Mesodermal cell (in vitro differentiated cells): ENCODE data around the gene IGLL5.

ENCODE experiments used
- H3K27ac ChIP-seq: 2 replicates; pipeline ENCODE4 v1.7.0; 2013; ENCODE audit warnings: mild to moderate bottlenecking, low read depth, low read length, moderate library complexity; ENCODE audit not compliant: severe bottlenecking
- H3K36me3 ChIP-seq: 2 replicates; pipeline ENCODE4 v1.7.1; 2013; ENCODE audit warnings: mild to moderate bottlenecking, low read length, moderate library complexity; ENCODE audit not compliant: control insufficient read depth, insufficient read depth
- H3K4me1 ChIP-seq: one replicate; pipeline ENCODE4 v1.7.1; 2013; ENCODE audit warnings: mild to moderate bottlenecking, low read length; ENCODE audit not compliant: insufficient read depth, control insufficient read depth, poor library complexity, severe bottlenecking
- H3K4me3 ChIP-seq: 2 replicates; pipeline ENCODE4 v1.7.0; 2013; ENCODE audit warnings: low read length, control low read depth, mild to moderate bottlenecking; ENCODE audit not compliant: insufficient read depth, poor library complexity, severe bottlenecking; ENCODE audit errors: extremely low read depth
- H3K9me3 ChIP-seq: 2 replicates; pipeline ENCODE4 v1.7.1; 2013; ENCODE audit warnings: mild to moderate bottlenecking, low read length, moderate library complexity; ENCODE audit not compliant: control insufficient read depth
- WGBS, 2 experiments: methylation state at CpG; one replicate each; pipeline ENCODE4 v1.1.5; 2013; ENCODE audit warnings: missing lambda C conversion rate in 2 of 2; ENCODE audit not compliant: insufficient coverage in 2 of 2; 5-methylcytosine and 5-hydroxymethylcytosine counted together

Gene IGLL5

DNA sequence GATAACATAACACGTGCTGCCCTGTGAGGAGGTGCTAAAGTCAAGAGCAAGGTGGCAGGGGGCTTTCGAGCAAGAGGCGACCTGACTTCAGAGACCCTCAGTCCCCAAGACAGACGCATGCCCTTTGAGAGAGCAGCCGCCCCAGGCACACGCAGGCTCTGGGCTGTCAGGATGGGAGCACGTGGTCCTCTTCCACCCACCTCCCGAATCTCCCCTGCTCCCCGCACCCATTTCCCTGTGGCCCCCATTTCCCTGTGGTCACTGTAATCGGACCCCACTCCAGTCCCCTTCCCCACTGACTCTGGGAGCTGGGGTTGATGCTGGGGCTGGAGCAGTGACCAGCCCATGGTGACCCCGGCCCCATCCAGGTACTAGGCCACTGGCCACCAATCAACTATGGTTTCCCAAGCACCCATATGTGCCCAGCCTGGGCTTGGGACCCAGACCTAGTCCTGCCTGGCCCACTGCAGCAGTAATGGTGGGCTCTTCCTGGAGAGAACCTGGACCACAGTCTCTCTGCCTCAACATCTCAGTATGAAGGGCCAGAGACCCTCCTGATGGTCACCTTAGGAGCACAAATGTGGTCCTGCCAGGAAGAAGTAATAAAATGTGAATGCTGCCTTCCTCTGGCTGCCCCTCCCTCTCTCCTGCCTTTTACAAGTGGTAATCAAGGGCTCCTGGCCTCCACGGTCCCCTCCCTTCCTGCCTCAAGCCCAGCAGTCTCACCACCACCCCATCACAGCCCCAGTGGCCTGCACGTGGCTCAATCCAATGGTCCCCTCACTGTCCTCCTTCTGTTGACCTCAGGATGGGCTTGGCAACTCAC lies 39.0 kb downstream of the IGLL5 start:
- 73 to 77% methylated on average over 10 to 11 of the region's 13 CpGs for WGBS, 2 experiments

GRCh38 chr22:22927196-22927887 lies 39.7 kb downstream of the IGLL5 start:
- Histone ChIP-seq H3K4me1 (peaks cover 7% of the 10 kb centered on the region), H3K4me3 (no peak overlapping the region), H3K36me3 (no peaks in the 10 kb centered on the region), H3K27ac (no peak overlapping the region), H3K9me3 (no peaks in the 10 kb centered on the region)
- 91 to 98% methylated on average over 18 of the region's 21 CpGs for WGBS, 2 experiments

More for the DNA sequence above, 39.0 kb downstream of the IGLL5 start:
- no peaks in the 10 kb centered on the region for H3K36me3 ChIP-seq
- peaks cover 7% of the 10 kb centered on the region for H3K4me1 ChIP-seq
- no peaks in the 10 kb centered on the region for H3K9me3 ChIP-seq
- H3K4me3 ChIP-seq, result no peak overlapping the region
- H3K27ac ChIP-seq, result no peak overlapping the region

- no peaks in the 10 kb centered on the region for H3K36me3 ChIP-seq
- H3K27ac ChIP-seq, result no peak overlapping the region
- H3K9me3 ChIP-seq, result no peaks in the 10 kb centered on the region
- H3K4me1 ChIP-seq, result peaks cover 7% of the 10 kb centered on the region
- no peak overlapping the region for H3K4me3 ChIP-seq
- 85 to 92% methylated on average over 6 to 7 of the region's 7 CpGs for WGBS, 2 experiments
These were observed 40.5 kb downstream of the IGLL5 start for GRCh38 chr22:22927888-22928665.

GRCh38 chr22:22928666-22929380 lies 41.2 kb downstream of the IGLL5 start:
- Histone ChIP-seq H3K4me1 (peaks cover 7% of the 10 kb centered on the region), H3K27ac (no peak overlapping the region), H3K9me3 (no peaks in the 10 kb centered on the region), H3K36me3 (no peaks in the 10 kb centered on the region), H3K4me3 (no peak overlapping the region)
- WGBS, 2 experiments, result 76 to 89% methylated on average over 8 of the region's 11 CpGs

GRCh38 chr22:22929381-22930221 lies 42.0 kb downstream of the IGLL5 start:
- Histone ChIP-seq H3K36me3 (no peaks in the 10 kb centered on the region), H3K27ac (no peak overlapping the region), H3K4me1 (peaks cover 7% of the 10 kb centered on the region), H3K9me3 (no peaks in the 10 kb centered on the region), H3K4me3 (no peak overlapping the region)
- 89 to 91% methylated on average over 14 to 16 of the region's 16 CpGs for WGBS, 2 experiments

DNA sequence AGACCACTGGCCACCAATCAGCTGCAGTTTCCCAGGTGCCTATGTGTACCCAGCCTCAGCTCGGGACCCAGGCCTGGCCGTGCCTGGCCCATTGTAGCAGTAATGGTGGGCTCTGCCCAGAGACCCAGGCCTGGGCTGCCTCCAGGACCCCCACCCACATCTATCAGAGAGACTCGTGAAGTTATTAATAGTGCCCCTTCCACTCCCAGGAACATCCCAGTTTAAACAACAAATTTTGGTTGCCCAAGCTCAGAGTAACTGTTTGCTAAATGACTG lies 42.5 kb downstream of the IGLL5 start:
- Histone ChIP-seq H3K4me3 (no peak overlapping the region), H3K36me3 (no peaks in the 10 kb centered on the region), H3K9me3 (no peaks in the 10 kb centered on the region), H3K27ac (no peak overlapping the region), H3K4me1 (peaks cover 7% of the 10 kb centered on the region)
- WGBS, 2 experiments, result 94% methylated on average over 2 of the region's 3 CpGs

DNA sequence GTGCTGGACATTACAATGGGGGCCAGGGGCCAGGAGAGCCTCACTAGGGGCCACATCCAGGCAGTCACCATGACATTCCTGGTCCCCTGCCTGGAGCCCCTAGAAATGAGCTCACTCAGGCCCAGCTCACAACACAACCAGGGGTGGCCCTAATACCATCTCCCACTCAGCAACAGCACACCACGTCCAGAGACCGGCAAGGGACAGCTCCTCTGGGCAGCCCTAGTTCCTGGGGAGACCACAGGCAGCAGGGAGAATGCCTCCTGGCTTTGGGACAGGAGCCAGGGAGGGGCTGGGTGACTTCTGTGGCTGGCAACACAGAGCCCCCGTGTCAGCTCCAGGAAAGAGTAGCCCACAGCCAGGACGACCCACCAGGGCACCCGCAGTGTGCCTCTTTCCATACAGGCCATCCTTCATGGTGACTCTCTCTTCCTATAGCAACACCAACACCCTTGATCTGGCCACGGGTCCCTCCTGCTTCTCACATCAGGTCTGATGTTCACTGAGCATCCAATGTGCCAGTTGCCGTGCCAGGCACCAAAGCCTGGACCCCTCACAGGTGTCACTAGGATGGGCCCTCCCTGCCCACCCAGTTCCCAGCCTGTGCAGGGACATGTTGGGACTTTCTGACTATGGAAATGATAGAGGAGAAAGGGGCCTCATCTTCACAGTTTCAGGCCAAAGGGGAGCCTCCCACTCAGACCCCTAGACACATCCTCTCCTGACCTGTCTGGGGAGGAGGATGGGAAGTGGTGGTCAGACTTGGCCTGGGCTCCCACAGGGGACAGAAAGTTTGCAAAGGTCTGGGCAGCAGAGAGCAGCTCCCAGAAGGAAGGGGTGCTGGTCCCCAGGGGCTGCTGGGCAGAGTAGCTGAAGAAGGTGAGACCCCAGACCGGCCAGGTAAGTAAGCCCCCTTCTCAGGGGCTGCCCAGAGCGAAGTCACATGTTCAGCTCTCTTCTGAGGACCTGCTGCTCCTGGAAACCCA lies 43.2 kb downstream of the IGLL5 start:
- Histone ChIP-seq H3K4me1 (peaks cover 7% of the 10 kb centered on the region), H3K36me3 (no peaks in the 10 kb centered on the region), H3K27ac (no peak overlapping the region), H3K4me3 (no peak overlapping the region), H3K9me3 (no peaks in the 10 kb centered on the region)
- WGBS, 2 experiments, result 78 to 92% methylated on average over 8 of the region's 9 CpGs

DNA sequence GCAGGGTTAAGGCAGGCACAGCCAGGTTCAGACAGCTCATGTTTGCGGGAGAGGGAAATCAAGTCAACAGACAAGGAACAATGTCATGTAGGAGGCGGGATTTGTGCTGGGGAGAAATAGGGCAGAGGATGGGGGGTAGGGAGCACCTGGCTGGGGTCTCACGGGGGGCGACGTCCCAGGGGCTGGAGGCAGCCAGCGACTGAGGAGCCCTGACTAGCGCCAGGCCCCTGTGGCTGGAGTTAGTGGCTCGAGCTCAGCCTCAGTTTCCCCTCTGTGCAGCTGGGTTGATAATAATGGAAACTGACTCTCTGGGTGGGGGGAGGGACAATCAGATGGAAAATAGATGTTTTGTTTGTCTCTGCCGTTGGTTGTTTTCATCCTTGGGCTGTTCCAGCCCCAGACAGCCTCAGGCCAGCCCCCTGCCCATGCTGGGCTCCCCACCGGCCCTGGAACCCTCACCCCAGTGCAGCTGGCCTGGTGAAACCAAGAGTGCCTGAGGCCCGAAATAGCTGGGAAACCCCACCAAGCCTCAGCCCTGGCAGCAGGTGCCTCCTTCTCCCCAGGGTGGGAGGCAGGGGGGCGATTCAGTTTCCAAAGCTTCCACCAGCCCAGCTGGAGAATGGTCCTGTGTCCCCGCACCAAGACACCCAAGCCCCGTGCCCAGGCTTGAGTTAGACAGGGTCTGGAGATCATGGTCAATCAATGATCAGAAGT lies 44.1 kb downstream of the IGLL5 start:
- Histone ChIP-seq H3K27ac (no peak overlapping the region), H3K4me3 (no peak overlapping the region), H3K36me3 (no peaks in the 10 kb centered on the region), H3K4me1 (peaks cover 7% of the 10 kb centered on the region), H3K9me3 (no peaks in the 10 kb centered on the region)
- 89 to 94% methylated on average over 14 of the region's 14 CpGs for WGBS, 2 experiments

DNA sequence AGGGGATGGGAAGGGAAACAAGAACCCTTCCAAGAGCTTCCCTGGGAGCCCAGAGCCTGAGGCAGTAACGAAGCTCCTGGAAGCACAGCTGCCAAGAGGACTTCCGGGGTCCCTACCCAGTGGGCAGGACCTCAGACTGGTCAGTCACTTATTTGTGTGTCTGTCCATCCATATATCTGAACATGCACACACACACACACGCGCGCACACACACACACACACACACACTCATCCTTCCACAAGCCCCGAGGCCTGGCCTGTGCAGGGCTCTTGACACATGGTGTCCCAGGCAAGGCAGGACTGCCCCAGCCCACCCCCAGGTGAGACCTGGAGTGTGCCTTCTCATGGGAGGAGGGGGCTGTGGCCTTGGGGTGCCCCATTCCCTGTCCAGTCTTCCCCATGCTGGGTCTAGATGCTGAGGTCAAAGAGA lies 44.9 kb downstream of the IGLL5 start:
- peaks cover 12% of the 10 kb centered on the region for H3K4me1 ChIP-seq
- H3K9me3 ChIP-seq, result no peaks in the 10 kb centered on the region
- no peak overlapping the region for H3K27ac ChIP-seq
- no peak overlapping the region for H3K4me3 ChIP-seq
- 46% methylated on average over 5 of the region's 6 CpGs; no CpG with 5 or more reads in 1 of the 2 experiments for WGBS, 2 experiments
- no peaks in the 10 kb centered on the region for H3K36me3 ChIP-seq
